Cardiac muscle cell (in vitro differentiated cells and primary cell): ENCODE measurements around the gene FNDC3A. TPM values are rescaled to one million over a fixed set of nuclear protein-coding genes. Genes with fewer than 3 reads are reported as not detected.
A peak's percentile ranks its signal among the peaks of the same experiment; 100 is the strongest.

Experiments
- DNase-seq, 2 donors: peaks; one replicate each; pipeline versions ENCODE4 v3.0.0 to v3.0.0-alpha.2; 2010 to 2017; ENCODE audit warnings: low read depth in 1 of 2, low spot score in 1 of 2
- H3K27ac ChIP-seq: fragments of 200-600 bp; sonication (generic); 2 replicates; pipeline ENCODE4 v1.5.1; 2016
- H3K27me3 ChIP-seq: fragments of 200-600 bp; sonication (generic); 2 replicates; pipeline ENCODE4 v1.6.0; 2016; ENCODE audit warnings: control low read depth
- H3K36me3 ChIP-seq: fragments of 200-600 bp; sonication (generic); 2 replicates; pipeline ENCODE4 v1.5.1; 2016; ENCODE audit warnings: control low read depth
- H3K4me1 ChIP-seq: fragments of 200-600 bp; sonication (generic); 2 replicates; pipeline ENCODE4 v1.8.1; 2017; ENCODE audit warnings: low read depth, mild to moderate bottlenecking, mixed run types
- H3K4me3 ChIP-seq: fragments of 200-600 bp; sonication (generic); 2 replicates; pipeline ENCODE4 v1.5.1; 2016; ENCODE audit warnings: mild to moderate bottlenecking
- H3K9me3 ChIP-seq: fragments of 200-600 bp; sonication (generic); 2 replicates; pipeline ENCODE4 v1.5.1; 2017; ENCODE audit warnings: low read depth, mild to moderate bottlenecking, control low read depth
- polyA plus RNA-seq: library from polyadenylated mRNA; unstranded; fragments of >200 nt; fragmentation: Nextera tagmentation; extraction: Ambion mirVana; gene quantifications from 2 replicates; pipeline ENCODE4 v1.2.1, GENCODE V29; 2016
- total RNA-seq: library from RNA; depleted of rRNA; stranded (reverse); fragments of >200 nt; gene quantifications from 2 replicates; pipeline ENCODE4 v1.2.3, GENCODE V29; 2016
- TF ChIP-seq, protein P1 (sequence below): IDR thresholded peaks from 2 replicates; pipeline ENCODE4 v1.5.1; 2012; ENCODE audit warnings: low read depth, mild to moderate bottlenecking, low read length

Gene FNDC3A
- total and polyA plus RNA-seq, 2 experiments from 2014 or later, result 18.6 to 28.4 TPM

DNA sequence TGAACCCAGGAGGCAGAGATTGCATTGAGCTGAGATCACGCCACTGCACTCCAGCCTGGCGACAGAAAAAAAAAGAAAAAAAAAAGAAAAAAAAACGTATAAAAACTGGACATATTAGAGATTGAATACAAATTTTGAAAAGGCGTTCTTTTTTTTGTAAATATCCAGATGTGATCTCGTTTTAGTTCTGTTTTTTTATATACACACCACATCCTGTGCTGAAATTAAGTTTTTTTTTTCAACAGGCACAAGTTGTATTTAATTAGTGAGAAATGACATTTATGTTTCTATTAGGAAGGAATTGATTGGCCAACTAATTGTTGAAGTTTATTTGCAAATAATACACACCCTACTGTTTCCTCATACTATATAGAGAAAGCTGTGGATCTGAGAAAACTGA lies 275.6 kb downstream of the FNDC3A start:
- DNase-seq, result no peak
- Histone ChIP-seq H3K9me3 (no peaks in the 10 kb centered on the region), H3K27me3 (peaks cover 2% of the 10 kb centered on the region), H3K36me3 (peaks cover 8% of the 10 kb centered on the region), H3K4me3 (no peak overlapping the region), H3K27ac (no peak overlapping the region), H3K4me1 (no peaks in the 10 kb centered on the region)
- TF ChIP-seq, protein P1, sequence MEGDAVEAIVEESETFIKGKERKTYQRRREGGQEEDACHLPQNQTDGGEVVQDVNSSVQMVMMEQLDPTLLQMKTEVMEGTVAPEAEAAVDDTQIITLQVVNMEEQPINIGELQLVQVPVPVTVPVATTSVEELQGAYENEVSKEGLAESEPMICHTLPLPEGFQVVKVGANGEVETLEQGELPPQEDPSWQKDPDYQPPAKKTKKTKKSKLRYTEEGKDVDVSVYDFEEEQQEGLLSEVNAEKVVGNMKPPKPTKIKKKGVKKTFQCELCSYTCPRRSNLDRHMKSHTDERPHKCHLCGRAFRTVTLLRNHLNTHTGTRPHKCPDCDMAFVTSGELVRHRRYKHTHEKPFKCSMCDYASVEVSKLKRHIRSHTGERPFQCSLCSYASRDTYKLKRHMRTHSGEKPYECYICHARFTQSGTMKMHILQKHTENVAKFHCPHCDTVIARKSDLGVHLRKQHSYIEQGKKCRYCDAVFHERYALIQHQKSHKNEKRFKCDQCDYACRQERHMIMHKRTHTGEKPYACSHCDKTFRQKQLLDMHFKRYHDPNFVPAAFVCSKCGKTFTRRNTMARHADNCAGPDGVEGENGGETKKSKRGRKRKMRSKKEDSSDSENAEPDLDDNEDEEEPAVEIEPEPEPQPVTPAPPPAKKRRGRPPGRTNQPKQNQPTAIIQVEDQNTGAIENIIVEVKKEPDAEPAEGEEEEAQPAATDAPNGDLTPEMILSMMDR, result no peak

DNA sequence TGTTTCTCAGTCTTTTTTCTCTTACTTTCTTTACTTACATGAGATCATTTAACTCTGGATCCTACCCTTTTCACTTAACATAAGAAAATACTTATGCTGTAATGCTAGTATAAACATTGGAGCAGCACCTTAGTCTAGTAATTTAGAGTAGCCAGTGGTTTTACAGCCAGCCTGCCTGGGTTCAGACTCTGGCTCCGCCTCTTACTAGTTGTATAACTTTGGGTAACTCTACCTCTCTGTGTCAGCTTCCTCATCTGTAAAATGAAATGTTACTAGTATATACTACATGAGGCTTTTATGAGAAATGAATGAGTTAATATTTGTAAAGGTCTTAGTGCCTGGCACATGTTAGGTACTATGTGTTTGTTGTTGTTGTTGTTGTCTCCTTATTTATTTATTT lies 277.6 kb downstream of the FNDC3A start:
- Histone ChIP-seq H3K4me1 (no peaks in the 10 kb centered on the region), H3K27ac (no peak overlapping the region), H3K36me3 (peaks cover 8% of the 10 kb centered on the region), H3K4me3 (no peak overlapping the region), H3K9me3 (no peaks in the 10 kb centered on the region), H3K27me3 (no peaks in the 10 kb centered on the region)
- DNase-seq, result no peak
- TF ChIP-seq, protein P1, result no peak

DNA sequence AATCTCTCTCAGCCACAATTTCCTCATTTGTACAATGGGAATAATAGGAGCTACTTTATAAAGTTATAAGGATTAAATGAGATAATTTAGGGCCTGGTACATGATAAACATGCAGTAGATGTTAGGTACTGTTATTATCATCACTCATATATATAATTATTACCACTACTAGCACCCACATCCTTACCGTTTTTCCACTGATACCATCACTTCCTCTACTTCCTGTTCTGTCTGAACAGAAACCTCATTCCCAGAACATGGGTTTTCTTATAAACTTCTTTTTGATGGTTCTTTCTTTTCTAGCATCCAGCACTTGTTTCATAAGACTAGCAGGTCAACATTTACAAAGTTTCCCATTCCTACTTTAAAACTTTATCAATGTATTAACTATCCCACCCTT lies 278.3 kb downstream of the FNDC3A start:
- TF ChIP-seq, protein P1, result no peak
- Histone ChIP-seq H3K27me3 (no peaks in the 10 kb centered on the region), H3K27ac (no peak overlapping the region), H3K36me3 (peaks cover 8% of the 10 kb centered on the region), H3K9me3 (no peaks in the 10 kb centered on the region), H3K4me1 (no peaks in the 10 kb centered on the region), H3K4me3 (no peak overlapping the region)
- DNase-seq, result no peak

DNA sequence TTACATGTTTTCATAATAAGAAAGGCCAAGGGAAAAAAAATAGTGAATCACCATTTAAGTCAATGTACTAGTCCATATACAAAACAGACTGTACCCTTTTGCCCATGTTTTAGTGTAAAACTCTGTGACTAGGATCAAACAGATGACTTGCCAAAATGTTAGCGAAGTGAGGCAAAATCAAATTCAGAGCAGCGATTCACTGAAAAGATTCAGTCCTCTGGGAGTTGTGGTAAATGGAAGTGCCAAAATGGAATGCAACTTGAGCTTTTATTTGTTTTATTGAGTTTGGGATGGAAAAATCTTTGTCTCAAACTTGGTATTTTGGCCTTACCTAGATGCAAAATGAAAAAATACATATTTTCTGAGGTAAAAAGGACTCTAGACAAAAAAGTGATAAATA lies 281.1 kb downstream of the FNDC3A start:
- TF ChIP-seq, protein P1, result no peak
- H3K36me3 ChIP-seq, result peaks cover 14% of the 10 kb centered on the region
- peak in 1 of 2 donors; percentile 23 for DNase-seq
- no peaks in the 10 kb centered on the region for H3K4me1 ChIP-seq
- no peaks in the 10 kb centered on the region for H3K27me3 ChIP-seq
- H3K9me3 ChIP-seq, result no peaks in the 10 kb centered on the region
- no peak overlapping the region for H3K27ac ChIP-seq
- H3K4me3 ChIP-seq, result no peak overlapping the region

DNA sequence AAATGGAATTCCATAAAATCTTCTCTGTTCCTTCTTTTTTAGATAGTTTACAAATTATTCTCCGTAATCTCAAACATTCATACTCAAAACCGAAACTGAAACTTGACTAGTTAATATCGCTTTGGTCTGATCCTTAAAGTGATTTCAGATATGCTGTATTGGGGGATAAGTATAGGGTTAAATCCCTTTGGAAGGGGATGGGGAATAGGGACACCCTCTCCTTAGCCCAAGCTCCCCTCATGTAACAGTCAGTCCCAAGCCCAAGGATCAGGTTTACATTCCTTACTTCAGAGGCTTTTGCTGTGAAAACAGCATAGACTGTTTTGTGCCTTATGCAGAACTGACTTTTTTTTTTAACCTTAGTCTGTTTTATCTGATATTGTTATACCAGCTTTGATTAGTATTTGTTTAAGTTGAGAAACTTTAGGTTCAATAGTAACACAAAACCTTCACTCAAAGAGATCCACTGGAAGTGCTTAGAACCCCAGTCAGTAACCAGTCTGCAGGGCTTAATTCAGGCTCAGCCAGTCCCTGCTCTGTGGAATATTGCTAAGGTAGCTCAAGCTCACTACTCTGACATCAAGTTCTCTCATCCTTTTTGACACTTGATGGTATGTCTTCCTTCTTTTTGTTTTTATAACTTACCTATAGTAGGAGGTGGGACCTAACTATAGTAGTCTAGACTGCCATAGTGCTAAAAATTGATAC lies 282.5 kb downstream of the FNDC3A start:
- Histone ChIP-seq H3K9me3 (no peaks in the 10 kb centered on the region), H3K27ac (no peak overlapping the region), H3K4me1 (no peaks in the 10 kb centered on the region), H3K27me3 (no peaks in the 10 kb centered on the region), H3K4me3 (no peak overlapping the region), H3K36me3 (peaks cover 14% of the 10 kb centered on the region)
- TF ChIP-seq, protein P1, result no peak
- DNase-seq, result no peak

Other genes starting within 250 kb of the FNDC3A start
- gene MLNR, start 244.4 kb downstream of the FNDC3A start, total RNA-seq, result not detected in 2 replicates
- 0.14 TPM in 1 of 2 replicates, not detected in the other for gene MLNR, start 244.4 kb downstream of the FNDC3A start, polyA plus RNA-seq